Prostate gland (tissue), 2 donors: ENCODE data around the gene MBOAT7.

Source experiments
- POLR2A ChIP-seq: fragments of 450-650 bp; IDR thresholded peaks from one replicate; pipeline ENCODE4 v1.6.1; 2016; ENCODE audit warnings: antibody characterized with exemption, mild to moderate bottlenecking
- TF ChIP-seq, protein P1 (sequence below), 4 experiments: fragments of 200-600 bp in 2 of 4; fragments of 450-650 bp in 2 of 4; sonication (generic) in 2 of 4; IDR thresholded peaks; 1 replicate in 3 of 4; 2 replicates in 1 of 4; pipeline ENCODE4 v1.5.1; 2016 to 2019; ENCODE audit warnings: antibody characterized with exemption in 4 of 4, mild to moderate bottlenecking in 2 of 4, moderate library complexity in 2 of 4

DNA sequence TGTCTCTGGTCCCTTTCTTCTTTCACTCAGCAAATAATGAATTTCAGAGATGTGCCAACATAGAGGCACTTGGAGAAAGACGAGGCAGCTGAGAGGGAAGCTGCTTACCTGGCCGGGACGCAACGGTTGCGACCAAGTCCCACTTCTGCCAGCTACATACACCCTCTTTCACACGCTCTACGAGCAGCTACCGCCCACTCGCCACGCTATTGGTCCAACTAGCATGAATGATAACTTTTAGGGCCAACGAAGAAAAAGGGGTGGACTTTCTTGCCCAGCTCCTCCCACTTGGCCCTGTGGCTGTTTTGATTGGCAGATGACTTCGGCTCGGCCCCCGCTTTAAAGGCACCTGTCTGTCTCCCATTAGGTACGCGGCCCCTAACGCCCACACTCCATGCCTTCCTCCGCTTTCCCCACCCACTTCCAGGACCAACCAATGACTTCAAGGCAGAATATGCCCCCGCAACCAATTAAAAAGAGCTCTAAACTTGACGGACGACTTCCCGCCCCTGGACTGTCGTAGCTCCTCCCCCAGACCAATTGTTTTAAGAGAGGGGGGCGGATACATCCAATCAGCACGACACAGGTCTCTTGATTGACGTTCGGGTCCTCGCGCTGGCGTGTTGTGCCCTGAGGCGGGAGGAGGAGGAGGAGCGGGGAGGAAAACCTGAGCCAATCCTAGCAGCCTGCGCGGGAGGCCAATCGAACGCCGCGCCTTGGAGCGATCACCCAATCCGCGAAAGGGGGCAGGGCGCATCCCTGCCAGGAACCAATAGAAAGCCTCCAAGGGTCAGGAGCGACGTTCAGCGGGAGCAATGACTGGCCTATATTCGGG lies 52.3 kb downstream of the MBOAT7 start:
- TF ChIP-seq, protein P1, sequence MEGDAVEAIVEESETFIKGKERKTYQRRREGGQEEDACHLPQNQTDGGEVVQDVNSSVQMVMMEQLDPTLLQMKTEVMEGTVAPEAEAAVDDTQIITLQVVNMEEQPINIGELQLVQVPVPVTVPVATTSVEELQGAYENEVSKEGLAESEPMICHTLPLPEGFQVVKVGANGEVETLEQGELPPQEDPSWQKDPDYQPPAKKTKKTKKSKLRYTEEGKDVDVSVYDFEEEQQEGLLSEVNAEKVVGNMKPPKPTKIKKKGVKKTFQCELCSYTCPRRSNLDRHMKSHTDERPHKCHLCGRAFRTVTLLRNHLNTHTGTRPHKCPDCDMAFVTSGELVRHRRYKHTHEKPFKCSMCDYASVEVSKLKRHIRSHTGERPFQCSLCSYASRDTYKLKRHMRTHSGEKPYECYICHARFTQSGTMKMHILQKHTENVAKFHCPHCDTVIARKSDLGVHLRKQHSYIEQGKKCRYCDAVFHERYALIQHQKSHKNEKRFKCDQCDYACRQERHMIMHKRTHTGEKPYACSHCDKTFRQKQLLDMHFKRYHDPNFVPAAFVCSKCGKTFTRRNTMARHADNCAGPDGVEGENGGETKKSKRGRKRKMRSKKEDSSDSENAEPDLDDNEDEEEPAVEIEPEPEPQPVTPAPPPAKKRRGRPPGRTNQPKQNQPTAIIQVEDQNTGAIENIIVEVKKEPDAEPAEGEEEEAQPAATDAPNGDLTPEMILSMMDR (IDR thresholded peaks at IDR 0.05) = no peak
- peak; percentile 82 for TF ChIP-seq POLR2A
